GM19023 (cell line): ENCODE results near the gene ASCC2.

Source experiments
- ATAC-seq: cut with Tn5 transposase; IDR thresholded peaks from one replicate; pipeline ENCODE4 v1.9.1; 2021; ENCODE audit warnings: mild to moderate bottlenecking, moderate library complexity; ENCODE audit not compliant: unreplicated experiment

Gene ASCC2

GRCh38 chr22:29820961-29821290 is 17.1 kb downstream of the ASCC2 start:
- ATAC-seq: no peak

- ATAC-seq: no peak
Observed at GRCh38 chr22:29819501-29819900, 18.6 kb downstream of the ASCC2 start.

DNA sequence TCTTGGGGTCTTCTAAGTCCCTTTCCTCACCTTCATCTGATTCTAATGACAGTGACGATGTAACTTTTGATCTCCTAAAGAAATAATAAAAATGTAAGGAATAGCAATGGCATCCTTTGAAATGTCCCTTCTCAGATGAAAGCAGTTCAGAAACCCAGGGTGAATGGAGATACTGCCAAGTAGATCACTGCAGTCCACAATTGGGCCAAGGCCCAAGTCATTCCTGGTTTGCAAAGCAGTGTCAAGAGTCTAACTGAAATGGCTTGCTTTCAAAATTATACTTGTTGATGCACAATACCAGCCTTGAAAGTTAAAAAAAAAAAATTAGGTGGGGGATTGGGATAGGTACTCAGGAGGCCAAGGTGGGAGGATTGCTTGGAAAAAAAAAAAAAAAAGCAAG is 20.4 kb downstream of the ASCC2 start:
- ATAC-seq: no peak

GRCh38 chr22:29816980-29817379 is 21.1 kb downstream of the ASCC2 start:
- no peak for ATAC-seq

GRCh38 chr22:29816539-29816938 is 21.5 kb downstream of the ASCC2 start:
- ATAC-seq: no peak

- ATAC-seq: no peak
Observed at GRCh38 chr22:29816128-29816527, 21.9 kb downstream of the ASCC2 start.

DNA sequence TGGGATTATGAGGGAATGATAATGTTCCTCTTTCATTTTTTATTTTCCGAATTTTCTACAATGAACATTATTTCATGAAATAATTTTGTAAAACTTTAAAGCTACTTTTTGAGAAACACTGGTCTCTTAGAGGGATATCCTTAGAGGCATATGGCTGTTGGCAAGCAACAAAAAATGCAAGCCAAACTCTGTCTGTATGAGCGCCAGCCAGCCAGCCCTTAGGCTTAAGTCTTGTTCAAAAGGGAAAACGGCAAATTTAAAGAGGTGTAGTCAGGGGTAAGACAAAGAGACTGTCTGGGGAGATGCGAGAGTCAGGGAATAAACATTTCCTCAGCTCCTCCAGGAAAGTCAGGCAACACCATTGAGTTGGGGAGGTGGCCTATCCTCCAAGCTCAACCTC is 22.5 kb downstream of the ASCC2 start:
- ATAC-seq: no peak

DNA sequence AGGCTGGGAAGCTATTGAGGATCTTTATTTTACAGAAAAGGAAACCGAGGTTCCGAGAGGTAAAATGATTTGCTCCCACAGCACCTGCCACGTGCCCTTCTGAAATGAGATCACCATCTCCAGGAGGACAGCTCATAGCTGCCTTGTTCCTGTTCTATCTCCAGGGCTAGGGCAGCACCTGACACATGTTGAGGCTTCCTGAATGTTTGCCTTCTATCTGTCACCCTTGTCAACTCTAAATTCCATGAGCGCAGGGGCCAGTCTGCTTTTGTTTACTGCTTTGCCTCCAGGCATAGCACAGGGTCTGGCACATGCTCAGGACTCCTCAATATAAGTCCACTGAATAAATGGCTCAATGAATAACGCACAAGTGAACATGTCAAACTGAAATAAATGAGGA is 24.1 kb downstream of the ASCC2 start:
- no peak for ATAC-seq

- no peak for ATAC-seq
Observed at GRCh38 chr22:29813563-29813962, 24.5 kb downstream of the ASCC2 start.

DNA sequence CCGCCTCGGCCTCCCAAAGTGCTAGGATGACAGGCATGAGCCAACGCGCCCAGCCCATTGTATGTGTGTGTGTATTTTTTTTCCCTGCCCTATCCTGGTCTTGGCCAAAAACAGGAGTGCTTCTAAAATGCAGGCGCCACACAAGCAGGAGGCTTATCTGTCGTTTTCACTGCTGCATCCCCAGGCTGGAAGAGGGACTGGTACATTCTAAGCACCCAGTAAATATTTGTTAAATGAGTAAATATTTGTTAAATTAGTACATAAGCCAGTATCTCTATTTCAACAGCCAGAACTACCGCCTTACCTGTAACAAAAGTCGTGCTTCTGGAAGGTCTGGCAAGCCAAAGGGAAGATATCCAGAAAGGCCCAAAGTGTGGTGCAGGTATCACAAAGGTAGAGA is 24.9 kb downstream of the ASCC2 start:
- no peak for ATAC-seq

DNA sequence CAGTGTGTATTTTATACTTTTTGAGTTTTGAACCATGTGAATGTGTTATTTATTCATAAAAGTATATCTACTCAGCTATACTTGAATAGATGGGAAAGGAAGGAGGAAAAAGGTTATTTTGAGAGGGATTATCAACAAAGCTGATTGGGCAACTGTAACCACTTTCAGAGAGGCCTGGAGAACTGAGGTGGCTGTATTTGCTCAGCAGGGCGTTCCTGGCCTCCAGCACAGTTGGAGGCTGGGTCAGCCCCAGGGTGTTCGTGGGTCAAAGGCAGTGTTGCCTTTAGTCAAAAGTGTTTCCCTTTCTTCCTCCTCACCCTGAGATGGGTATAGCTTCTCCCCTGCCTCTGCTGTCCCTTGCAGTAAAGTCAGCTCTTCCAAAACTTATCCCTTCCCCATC is 26.7 kb downstream of the ASCC2 start:
- ATAC-seq: no peak

DNA sequence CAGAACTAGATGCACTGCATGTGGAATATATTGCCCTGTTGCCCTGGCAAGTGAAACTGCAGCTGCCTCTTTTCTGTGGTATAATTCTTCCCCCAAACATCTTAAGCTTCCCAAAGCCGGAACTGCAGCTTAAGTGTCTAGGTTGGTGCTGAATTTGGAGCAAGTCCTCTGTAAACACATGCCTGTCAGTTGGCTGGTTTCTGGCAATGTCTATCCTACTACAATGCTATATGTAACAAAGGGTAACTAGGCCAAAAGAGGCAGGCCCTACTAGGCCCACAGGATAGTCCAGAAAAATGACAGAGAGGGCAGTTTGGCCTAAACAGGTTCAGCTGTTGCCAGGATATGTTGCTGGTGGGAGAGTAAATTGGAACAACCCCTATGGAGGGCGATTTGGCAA is 27.9 kb downstream of the ASCC2 start:
- no peak for ATAC-seq

DNA sequence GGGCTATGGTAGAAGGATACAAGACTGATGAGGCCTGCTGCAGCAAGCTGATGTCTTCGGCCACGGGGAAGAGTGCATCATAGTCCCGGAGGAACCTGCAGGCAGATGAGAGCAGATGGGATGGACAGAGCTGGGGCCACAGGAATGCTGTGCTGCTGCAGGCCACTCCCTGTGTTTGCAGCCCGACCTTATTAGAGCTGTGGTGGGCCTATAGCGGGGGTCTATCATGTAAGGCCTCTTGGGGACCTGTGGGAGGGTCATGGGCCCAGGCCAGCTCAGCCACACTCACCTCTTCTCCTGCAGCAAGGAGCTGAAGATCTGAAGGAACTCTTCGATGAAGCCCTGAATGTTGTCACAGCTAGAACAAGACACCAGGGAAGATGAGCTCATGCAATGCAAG is 31.9 kb downstream of the ASCC2 start:
- no peak for ATAC-seq

GRCh38 chr22:29804985-29805384 is 33.1 kb downstream of the ASCC2 start:
- ATAC-seq: no peak

DNA sequence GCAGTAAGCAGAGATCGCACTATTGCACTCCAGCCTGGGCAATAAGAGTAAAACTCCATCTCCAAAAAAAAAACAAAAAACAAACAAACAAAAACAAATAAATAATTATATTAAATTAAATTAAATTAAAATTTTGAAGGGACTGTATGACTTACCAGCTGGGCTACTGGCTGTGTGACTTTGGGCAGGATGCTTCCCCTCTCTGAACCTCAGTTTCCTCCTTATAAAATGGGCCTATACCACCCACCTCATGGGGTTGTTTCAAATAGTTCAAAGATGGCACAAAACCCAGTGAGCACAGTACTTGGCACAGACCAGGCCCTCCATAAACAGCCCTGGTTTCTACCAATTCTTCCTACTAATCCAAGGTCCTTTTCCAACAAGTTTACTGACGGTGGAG is 34.9 kb downstream of the ASCC2 start:
- ATAC-seq: no peak

GRCh38 chr22:29801796-29802195 is 36.3 kb downstream of the ASCC2 start:
- no peak for ATAC-seq

- ATAC-seq: no peak
Observed at GRCh38 chr22:29801153-29801552, 36.9 kb downstream of the ASCC2 start.

DNA sequence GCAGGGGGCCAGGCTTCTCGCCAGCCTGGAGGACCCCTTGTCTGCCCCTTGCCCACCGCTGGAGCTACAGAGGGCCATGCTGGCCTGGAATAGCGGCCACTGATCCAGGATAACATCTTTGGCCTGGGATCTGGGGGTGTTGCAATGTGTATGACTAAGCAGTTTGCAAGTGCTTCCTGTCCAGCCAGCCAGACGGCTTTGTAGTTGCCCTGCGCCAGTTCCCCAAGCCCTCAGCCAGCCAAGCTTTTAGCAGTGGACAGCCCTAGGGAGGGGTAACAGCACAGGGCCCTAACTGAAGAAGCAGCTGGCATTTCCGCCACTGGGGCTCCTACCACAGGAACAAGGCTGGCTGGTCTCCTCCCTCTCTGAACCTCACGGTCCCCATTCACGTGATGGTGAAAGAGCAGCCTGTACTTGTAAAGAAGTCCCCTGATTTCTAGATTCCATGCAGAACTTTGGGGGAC is 38.8 kb downstream of the ASCC2 start:
- no peak for ATAC-seq

GRCh38 chr22:29798801-29799200 is 39.3 kb downstream of the ASCC2 start:
- ATAC-seq: no peak

DNA sequence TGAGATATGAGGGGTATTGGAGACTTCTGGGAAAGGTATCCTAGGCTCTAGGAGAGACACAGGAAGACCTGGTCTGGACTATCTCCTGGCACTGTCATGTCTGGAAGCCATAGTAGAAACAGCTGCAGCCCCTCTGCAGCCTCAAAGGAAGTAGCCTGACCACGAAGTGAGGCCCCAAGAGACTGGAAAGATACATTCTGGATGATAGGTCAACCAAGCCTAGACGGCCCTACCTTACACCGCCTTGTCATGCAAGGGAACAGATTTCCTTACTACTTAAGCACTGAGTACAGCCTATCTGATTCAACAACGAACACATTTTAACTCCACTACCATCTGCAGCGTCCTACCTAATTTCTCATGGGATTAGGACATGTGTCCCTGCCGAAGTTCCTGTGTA is 39.8 kb downstream of the ASCC2 start:
- ATAC-seq: no peak

DNA sequence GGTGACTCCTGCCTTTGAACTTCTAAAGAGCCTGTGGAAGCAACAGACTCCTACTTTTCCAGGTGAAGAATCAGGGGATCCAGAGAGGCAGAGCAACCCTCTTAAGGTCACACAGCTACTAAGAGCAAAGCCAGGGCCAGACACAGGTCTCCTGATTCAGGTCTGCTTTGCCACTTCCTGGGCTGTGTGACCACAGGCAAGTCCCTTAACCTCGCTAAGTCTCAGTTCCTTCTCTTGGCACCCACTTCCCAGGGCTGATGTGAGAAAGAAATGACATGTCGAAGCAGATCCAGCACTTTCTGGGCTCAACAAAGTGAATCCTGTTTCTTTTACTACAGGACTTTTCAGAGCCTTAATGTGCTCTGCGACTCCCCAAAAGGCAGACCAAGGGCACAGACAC is 40.7 kb downstream of the ASCC2 start:
- no peak for ATAC-seq

- ATAC-seq: no peak
Observed at GRCh38 chr22:29795663-29796062, 42.4 kb downstream of the ASCC2 start.

DNA sequence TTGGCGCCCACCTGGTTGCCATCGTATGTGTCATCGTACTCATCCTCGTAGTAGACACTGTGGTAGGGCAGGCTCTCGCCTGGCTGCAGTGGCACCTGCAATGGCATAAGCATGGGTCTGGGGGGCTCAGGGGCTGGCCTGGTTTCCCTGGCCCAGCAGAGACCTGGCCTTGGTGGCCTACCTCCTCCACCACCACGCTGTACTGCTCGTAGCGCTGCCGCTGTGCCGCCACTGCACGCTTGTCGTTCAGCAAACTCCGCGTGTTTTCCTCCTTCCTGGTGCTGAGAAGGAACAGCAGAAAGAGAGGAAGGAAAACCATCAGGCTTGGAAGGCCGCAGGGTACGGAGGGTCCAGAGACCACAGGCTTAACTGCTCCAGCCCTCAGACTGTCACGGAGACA is 44.7 kb downstream of the ASCC2 start:
- no peak for ATAC-seq

DNA sequence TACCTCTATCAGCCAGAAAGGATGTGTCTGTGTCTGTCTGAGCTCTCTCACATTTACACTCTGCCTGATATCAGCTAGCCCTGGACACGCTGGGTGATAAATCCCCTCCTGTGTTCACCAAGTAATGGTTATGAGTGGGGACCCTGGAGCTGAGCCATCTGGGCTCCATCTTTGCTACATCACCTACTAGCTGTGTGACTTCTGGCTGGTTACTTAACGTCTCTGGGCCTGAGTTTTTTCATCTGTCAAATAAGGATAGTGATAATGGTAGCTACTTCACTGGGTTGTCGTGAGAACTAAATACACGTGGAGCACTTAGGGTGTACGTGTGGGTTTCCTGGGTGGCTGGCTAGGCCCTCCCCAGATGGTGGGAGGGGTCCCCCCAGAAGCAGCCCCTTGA is 48.0 kb downstream of the ASCC2 start:
- no peak for ATAC-seq
